ENCODE data around the gene BCDIN3D. TPM values are rescaled to one million over a fixed set of nuclear protein-coding genes. Genes with fewer than 3 reads are reported as not detected.

The BCDIN3D gene
- total and polyA plus RNA-seq, 2 of the 8 experiments (the other 6 are each of a cell fraction or from before 2014, with no cell fraction given) = 1.6 to 2.4 TPM

DNA sequence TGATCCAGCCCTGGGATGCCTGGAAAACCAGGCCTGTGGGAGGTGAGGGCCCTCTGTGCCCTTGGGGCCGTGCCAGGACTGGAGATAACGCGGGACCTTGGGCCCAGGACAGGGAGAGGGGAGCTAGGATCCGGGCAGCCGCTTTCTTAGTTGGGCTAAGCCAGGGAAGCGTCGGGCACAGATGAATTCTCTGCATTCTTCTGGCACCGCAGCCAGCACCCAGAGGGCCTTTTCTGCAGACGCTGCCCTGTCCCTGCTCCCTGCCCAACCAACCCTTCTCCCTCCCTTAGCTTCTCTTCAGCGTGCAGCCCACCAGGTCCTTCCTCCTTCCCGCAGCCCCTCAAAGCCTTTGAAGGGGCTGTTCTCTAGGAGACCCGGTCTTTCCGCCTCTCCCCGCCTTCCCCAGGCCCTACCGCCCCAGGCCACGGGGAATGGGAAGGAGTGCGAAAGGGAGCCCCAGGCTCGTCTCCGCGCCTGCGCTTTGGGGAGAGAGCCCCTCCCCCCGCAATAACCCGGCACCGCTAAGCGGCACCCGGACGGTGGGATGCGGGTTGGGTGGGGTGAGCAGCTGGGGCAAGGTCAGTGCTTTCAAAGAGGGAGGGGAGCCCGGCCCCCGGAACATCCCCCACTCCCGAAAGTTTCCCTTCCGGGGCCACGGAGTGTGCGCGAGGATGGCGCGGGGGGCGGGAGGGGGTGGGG lies 15.4 kb downstream of the BCDIN3D start:
- H3K36me3 ChIP-seq (ENCODE audit: control insufficient read depth in 2 of 4, insufficient read depth in 4 of 4, low read length in 3 of 4) = no peaks in the 10 kb centered on the region; a peak in 1 of 8 replicates
- H3K27ac ChIP-seq (ENCODE audit: low read depth, low read length) = peak overlapping the region; percentile 26; the same call in 1 of the 2 replicates
- H3K4ac ChIP-seq (replicated peaks; ENCODE audit: insufficient read length, low read depth, low read length) = peak overlapping the region; percentile 44
- peaks cover 13% of the 10 kb centered on the region for H3K23me2 ChIP-seq (ENCODE audit: low read depth, low read length)
- no peak overlapping the region for H3K23ac ChIP-seq (ENCODE audit: insufficient read length)
- peak overlapping the region; percentile 81 to 96 for H3K4me2 ChIP-seq (ENCODE audit: insufficient read depth in 1 of 2, low read depth in 2 of 2, low read length in 2 of 2)
- peaks cover 17% of the 10 kb centered on the region; the same call in 1 of the 2 replicates for H3K79me1 ChIP-seq (ENCODE audit: low read depth, low read length)
- H3K27me3 ChIP-seq (replicated peaks in 1 of 4; ENCODE audit: control insufficient read depth in 3 of 4, extremely low read depth in 1 of 4, insufficient read depth in 3 of 4, low read length in 3 of 4) = no peaks in the 10 kb centered on the region
- no peaks in the 10 kb centered on the region for H3K9me3 ChIP-seq (ENCODE audit: insufficient read depth in 2 of 2, low read depth in 1 of 2, low read length in 1 of 2)
- H2BK5ac ChIP-seq (ENCODE audit: low read depth, low read length) = peak overlapping the region; percentile 84; the same call in 1 of the 2 replicates
- peak overlapping the region; percentile 54; the same call in 1 of the 2 replicates for H2AK5ac ChIP-seq (ENCODE audit: low read depth, low read length)
- H3K4me3 ChIP-seq (ENCODE audit: extremely low read depth in 1 of 4, insufficient read depth in 2 of 4, low read depth in 3 of 4, low read length in 4 of 4) = peak overlapping the region; percentile 75 to 90 (median 82)
- no peak overlapping the region for H2BK15ac ChIP-seq (ENCODE audit: low read length)
- no peak overlapping the region for H2AFZ ChIP-seq (ENCODE audit: low read length)
- H4K8ac ChIP-seq (ENCODE audit: extremely low read depth, insufficient read depth, low read length) = peak overlapping the region; percentile 71
- ChIA-PET CTCF (ENCODE audit: partially characterized antibody) (interaction anchor here (0.9 to 6.0 kb wide), 11 partner anchors 11 to 140 kb away, joined by 3 to 30 read pairs (median 5); no protein-coding TSS in a partner anchor), POLR2A (ENCODE audit: partially characterized antibody) (interaction anchor here (0.6 to 5.6 kb wide), 23 partner anchors 9 to 205 kb away, joined by 3 to 59 read pairs (median 5); partner anchors contain the start of genes BCDIN3D, FMNL3 and TMBIM6)
- H3K14ac ChIP-seq (ENCODE audit: insufficient read length) = peak overlapping the region; percentile 32
- peak in 1 of 2 experiments; percentile 84 for DNase-seq (ENCODE audit: low read depth in 1 of 2, low spot score in 2 of 2)
- peak overlapping the region; percentile 8 for H2BK120ac ChIP-seq (replicated peaks; ENCODE audit: low read depth, low read length)
- H3K18ac ChIP-seq (ENCODE audit: extremely low read depth, low read length) = peak overlapping the region; percentile 62; the same call in 1 of the 2 replicates
- peak overlapping the region; percentile 76; the same call in 1 of the 2 replicates for H2BK12ac ChIP-seq (ENCODE audit: low read depth, low read length)
- FAIRE-seq = no peak
- no peak overlapping the region for H4K91ac ChIP-seq (replicated peaks; ENCODE audit: insufficient read length, low read length)
- H3K56ac ChIP-seq (replicated peaks; ENCODE audit: insufficient read length, low read depth, low read length) = peak overlapping the region; percentile 47
- H2BK20ac ChIP-seq (ENCODE audit: low read length) = 0 out of 2 replicates have a peak overlapping the region, but pooled peaks have one; percentile 13
- peaks cover 15 to 21% of the 10 kb centered on the region in 2 experiments for H4K20me1 ChIP-seq (replicated peaks in 1 of 2; ENCODE audit: control insufficient read depth in 1 of 2, insufficient read depth in 2 of 2, low read length in 2 of 2)
- 3% methylated on average over 18 of the region's 38 CpGs; no CpG with 5 or more reads in 1 of the 2 experiments for WGBS, 2 experiments (ENCODE audit: extremely low coverage in 1 of 2, insufficient coverage in 1 of 2, insufficient read length in 1 of 2, insufficient replicate concordance in 2 of 2, low coverage in 1 of 2, low lambda C conversion rate in 2 of 2, missing lambda C conversion rate in 1 of 2)
- peak overlapping the region; percentile 57 to 71 (median 62) for H3K9ac ChIP-seq (replicated peaks in 1 of 4; ENCODE audit: extremely low read depth in 1 of 4, low read depth in 3 of 4, low read length in 3 of 4)
- peaks cover 3 to 27% (median 18%) of the 10 kb centered on the region in 4 experiments for H3K4me1 ChIP-seq (replicated peaks in 1 of 4; ENCODE audit: control insufficient read depth in 3 of 4, insufficient read depth in 4 of 4, low read length in 3 of 4)
- H3K79me2 ChIP-seq (ENCODE audit: control insufficient read depth in 1 of 2, insufficient read depth in 2 of 2, low read length in 2 of 2) = peaks cover 8 to 43% of the 10 kb centered on the region in 2 experiments; a peak in 3 of 4 replicates
- H4K5ac ChIP-seq (ENCODE audit: insufficient read length, low read depth, low read length) = peak overlapping the region; percentile 90
- no peak for TF ChIP-seq CHD2 (IDR thresholded peaks at IDR 0.05; ENCODE audit: low read length)
- TF ChIP-seq RBBP5 (IDR thresholded peaks at IDR 0.05; ENCODE audit: borderline replicate concordance, low read depth, low read length) = peak; percentile 69; the same call in 1 of the 2 replicates
- peak; percentile 49; the same call in 1 of the 2 replicates for TF ChIP-seq YY1 (IDR thresholded peaks at IDR 0.05; ENCODE audit: low read depth, low read length)
- TF ChIP-seq POLR2AphosphoS5 (IDR thresholded peaks at IDR 0.05; ENCODE audit: low read depth, low read length) = no peak
- no peak for TF ChIP-seq SP2 (IDR thresholded peaks at IDR 0.05; ENCODE audit: low read length)
- no peak for TF ChIP-seq JUN (IDR thresholded peaks at IDR 0.05; ENCODE audit: low read depth, low read length)
- peak; percentile 65 for TF ChIP-seq KDM4A (IDR thresholded peaks at IDR 0.05; ENCODE audit: low read depth, low read length, severe bottlenecking)
- peak; percentile 27 for TF ChIP-seq SAP30 (IDR thresholded peaks at IDR 0.05; ENCODE audit: insufficient read depth, insufficient replicate concordance, low read length)
- TF ChIP-seq SIN3A (conservative IDR thresholded peaks at IDR 0.05 in 1 of 2, IDR thresholded peaks at IDR 0.05 in 1 of 2; ENCODE audit: low read depth in 1 of 2, low read length in 2 of 2) = peak; percentile 31 to 87; a peak in 2 of 4 replicates
- TF ChIP-seq SP1 (IDR thresholded peaks at IDR 0.05; ENCODE audit: low read depth, low read length) = no peak
- TF ChIP-seq RXRA (IDR thresholded peaks at IDR 0.05; ENCODE audit: insufficient read depth, low read depth, low read length) = no peak

All from H1 (cell line).